Omental fat pad (tissue), 4 donors: ENCODE results near the gene TEDDM1. TPM values are rescaled to one million over a fixed set of nuclear protein-coding genes. Genes with fewer than 3 reads are reported as not detected.

Experiments used
- ATAC-seq: fragments of 150-250 bp; one replicate; pipeline ENCODE4 v1.9.1; 2016; ENCODE audit warnings: mild to moderate bottlenecking, moderate library complexity; ENCODE audit not compliant: low FRiP score
- DNase-seq: peaks from one replicate; pipeline ENCODE4 v3.0.0-alpha.2; 2019; ENCODE audit warnings: low spot score
- total RNA-seq, 4 donors: library from RNA; depleted of rRNA; stranded (reverse); fragments of >200 nt; gene quantifications; one replicate each; pipeline ENCODE4 v1.1.0, GENCODE V29; 2016
- TF ChIP-seq, protein P1 (sequence below), 3 donors: fragments of 450-650 bp; IDR thresholded peaks; one replicate each; pipeline ENCODE4 v1.5.1; 2016 to 2017; ENCODE audit warnings: antibody characterized with exemption in 3 of 3, mild to moderate bottlenecking in 3 of 3, moderate library complexity in 2 of 3

TEDDM1 gene
- total RNA-seq, 4 donors from 2014 or later, result not detected

DNA sequence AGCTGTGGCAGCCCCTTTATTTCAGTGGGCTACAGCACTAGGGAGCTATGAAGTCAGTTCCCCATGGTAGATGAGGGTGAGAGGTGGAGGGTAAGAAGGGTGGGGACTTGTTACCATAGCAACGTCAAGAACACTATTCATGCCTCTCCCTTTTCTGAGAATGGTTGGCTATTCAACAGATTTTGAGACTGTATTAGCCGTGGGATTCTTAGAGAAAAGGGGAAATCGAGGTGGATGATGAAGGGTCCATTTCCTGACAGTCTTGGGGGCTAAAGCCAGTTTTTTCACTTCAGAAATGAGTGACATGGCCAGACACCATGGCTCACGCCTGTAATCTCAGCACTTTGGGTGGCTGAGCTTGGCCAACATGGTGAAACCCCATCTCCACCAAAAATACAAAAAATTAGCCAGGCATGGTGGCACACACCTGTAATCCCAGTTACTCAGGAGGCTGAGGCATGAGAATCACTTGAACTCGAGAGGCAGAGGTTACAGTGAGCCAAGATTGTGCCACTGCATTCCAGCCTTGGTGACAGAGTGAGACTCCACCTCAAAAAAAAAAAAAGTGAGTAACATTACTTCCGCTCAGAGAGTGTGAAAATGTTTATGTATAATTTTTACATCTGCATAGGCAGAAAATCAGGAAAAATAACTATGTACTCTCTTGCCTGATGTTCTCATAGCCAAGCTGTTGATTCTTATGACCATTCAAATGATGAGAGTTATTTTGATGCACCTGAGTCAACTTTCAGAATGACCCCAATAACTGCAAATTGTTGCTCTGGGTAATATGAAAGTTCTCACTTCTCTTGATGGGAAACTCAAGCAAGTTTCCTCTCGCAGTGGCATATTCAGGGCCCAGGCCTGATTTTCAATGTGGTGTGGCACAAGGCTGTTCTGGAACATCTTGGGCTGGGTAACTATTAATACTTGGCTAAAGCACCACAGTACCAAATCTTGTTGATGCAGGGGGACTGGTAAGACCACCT, 26.3 kb upstream of the TEDDM1 start:
- TF ChIP-seq, protein P1, sequence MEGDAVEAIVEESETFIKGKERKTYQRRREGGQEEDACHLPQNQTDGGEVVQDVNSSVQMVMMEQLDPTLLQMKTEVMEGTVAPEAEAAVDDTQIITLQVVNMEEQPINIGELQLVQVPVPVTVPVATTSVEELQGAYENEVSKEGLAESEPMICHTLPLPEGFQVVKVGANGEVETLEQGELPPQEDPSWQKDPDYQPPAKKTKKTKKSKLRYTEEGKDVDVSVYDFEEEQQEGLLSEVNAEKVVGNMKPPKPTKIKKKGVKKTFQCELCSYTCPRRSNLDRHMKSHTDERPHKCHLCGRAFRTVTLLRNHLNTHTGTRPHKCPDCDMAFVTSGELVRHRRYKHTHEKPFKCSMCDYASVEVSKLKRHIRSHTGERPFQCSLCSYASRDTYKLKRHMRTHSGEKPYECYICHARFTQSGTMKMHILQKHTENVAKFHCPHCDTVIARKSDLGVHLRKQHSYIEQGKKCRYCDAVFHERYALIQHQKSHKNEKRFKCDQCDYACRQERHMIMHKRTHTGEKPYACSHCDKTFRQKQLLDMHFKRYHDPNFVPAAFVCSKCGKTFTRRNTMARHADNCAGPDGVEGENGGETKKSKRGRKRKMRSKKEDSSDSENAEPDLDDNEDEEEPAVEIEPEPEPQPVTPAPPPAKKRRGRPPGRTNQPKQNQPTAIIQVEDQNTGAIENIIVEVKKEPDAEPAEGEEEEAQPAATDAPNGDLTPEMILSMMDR (IDR thresholded peaks at IDR 0.05), result no peak
- DNase-seq (no peak), ATAC-seq (no peak)

DNA sequence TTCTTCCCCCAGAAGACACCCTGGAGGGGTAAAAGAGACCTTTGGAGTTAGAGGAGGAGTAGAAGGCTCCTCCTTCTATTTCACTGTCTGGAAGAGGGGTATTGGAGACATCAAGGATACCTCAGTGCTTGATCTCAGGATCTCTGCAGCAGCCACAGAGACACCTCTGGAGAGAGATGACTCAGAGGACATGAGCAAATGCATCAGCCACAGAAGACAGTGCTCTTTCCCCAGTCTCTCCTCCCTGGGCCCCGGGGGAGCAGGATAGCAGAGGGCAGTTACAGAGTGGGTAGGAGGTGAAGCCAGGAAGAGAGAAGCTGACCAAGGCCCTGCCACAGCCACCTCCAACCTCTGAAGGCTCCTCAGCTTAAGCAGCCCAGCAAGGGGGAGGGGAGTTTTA, 15.3 kb upstream of the TEDDM1 start:
- TF ChIP-seq, protein P1 (IDR thresholded peaks at IDR 0.05), result no peak
- no peak for DNase-seq
- ATAC-seq, result no peak

DNA sequence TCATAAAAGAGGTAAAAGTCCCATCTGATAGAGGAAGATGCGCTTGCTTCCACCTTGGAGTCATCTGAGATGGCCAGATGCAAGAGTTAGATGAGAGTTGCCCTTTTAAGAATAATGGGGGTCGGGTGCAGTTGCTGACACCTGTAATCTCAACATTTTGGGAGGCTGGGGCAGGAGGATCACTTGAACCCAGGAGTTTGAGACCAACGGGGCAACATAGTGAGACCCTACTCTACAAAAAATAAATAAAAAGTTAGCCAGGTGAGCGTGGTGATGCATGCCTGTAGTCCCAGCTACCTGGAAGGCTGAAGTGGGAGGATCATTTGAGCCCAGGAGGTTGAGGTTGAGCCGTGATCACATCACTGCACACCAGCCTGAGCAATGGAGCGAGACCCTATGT, 13.5 kb upstream of the TEDDM1 start:
- TF ChIP-seq, protein P1 (IDR thresholded peaks at IDR 0.05), result no peak
- DNase-seq (no peak), ATAC-seq (no peak)

DNA sequence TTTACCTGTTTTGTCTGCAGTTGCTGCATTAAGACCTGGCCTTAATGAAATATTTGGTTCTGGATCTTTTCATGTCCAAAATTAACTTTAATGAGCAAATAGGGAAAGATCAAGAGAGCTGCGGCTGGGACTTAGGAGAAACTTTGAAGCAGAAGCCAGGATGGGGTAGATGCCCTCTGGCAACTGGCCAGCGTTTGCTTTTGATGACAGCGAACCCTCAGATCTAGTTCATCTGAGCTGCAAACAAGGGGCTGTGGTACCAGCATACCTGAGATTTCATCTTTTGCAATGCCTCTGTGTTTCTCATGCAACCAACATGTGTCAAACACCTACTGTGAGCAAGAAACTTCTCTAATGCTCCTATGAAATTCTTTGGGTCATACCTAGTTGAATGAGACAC, 13.0 kb upstream of the TEDDM1 start:
- TF ChIP-seq, protein P1 (IDR thresholded peaks at IDR 0.05), result no peak
- DNase-seq, result no peak
- ATAC-seq, result no peak

DNA sequence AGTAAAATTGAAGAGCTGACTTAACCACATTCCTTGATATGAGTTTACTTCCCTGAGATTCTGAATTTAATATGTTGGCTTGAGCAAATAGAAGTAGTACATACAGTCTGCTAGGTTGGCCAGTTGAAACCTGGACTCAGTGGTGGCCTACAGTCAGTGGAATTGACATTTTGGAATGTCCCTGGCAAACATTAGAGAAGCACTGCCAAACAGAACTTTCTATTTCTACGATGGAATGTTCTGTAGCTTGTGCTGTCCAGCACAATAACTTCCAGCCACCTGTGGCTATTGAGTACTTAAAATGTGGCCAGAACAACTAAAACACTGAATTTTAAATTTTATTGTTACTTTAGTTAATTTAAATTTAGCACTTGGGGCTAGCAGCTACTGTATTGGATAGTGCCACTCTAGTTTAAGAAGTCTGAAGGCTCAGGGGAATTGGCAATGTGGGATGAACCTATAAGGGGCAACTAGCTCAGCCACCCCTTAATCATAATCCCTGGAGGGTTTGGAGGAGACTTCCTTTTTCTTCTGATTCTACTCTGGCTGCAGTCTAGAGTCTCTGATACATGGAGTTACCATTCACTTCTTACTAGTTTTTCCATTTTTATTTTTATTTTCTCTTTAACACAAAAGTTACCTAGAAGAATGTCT, 10.3 kb upstream of the TEDDM1 start:
- ATAC-seq (no peak), DNase-seq (no peak)
- TF ChIP-seq, protein P1 (IDR thresholded peaks at IDR 0.05), result no peak

DNA sequence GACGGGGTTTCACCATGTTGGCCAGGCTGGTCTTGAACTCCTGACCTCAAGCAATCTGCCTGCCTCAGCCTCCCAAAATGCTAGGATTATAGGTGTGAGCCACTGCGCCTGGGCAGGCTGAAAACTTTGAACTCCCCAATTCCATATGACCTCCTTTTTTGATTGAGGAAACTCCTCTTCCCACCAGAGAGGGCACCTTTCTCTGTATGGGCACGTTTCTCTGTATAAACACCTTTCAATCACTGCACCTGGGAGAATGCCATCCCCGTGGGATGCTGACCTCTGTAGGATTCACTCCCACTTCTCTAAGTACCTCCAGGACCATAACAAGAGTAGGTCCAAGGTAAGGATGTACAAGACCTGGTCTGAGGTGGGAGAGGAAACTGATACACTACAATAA, 9.7 kb upstream of the TEDDM1 start:
- ATAC-seq (no peak), DNase-seq (no peak)
- TF ChIP-seq, protein P1 (IDR thresholded peaks at IDR 0.05), result no peak
